GM21825 (cell line): ENCODE results near the gene TM4SF4.
"Not testable (repeated sequence)": the region's sequence is repeated elsewhere in the genome, so short reads cannot be mapped to it uniquely, and the experiment has no call there.

Source experiments
- ATAC-seq: cut with Tn5 transposase; IDR thresholded peaks from one replicate; pipeline ENCODE4 v1.9.1; 2021; ENCODE audit warnings: mild to moderate bottlenecking, moderate library complexity; ENCODE audit not compliant: unreplicated experiment

The TM4SF4 gene

GRCh38 chr3:149474250-149474817, at the start of gene TM4SF4:
TM4SF4 (plus strand) TSS chr3:149474697; CDS start chr3:149474878, 181 bp downstream.
- no peak for ATAC-seq

- no peak for ATAC-seq
These were observed 49.6 kb upstream of the TM4SF4 start for GRCh38 chr3:149424918-149425317.

- no peak for ATAC-seq
These were observed 48.2 kb upstream of the TM4SF4 start for GRCh38 chr3:149426325-149426724.

DNA sequence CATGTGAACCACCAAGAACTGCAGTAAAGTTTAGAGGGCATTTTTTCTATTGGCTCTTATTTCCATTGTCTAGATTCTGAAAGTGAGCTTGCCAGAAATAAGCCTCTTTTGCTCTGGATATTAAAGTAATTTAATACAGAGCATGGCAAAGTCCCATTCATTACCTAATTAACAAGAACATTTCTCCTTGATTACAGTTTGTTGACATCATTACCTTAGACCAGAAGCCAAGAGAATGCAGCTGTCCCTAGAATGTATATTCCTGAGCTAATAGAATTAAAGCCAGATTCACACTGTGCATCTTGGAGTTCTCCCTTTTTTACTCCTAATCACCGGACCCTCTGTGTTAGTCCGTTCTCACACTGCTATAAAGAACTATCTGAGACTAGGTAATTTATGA, 46.4 kb upstream of the TM4SF4 start:
- no peak for ATAC-seq

- ATAC-seq: no peak
These were observed 44.3 kb upstream of the TM4SF4 start for GRCh38 chr3:149430216-149430615.

- ATAC-seq: no peak
These were observed 42.3 kb upstream of the TM4SF4 start for GRCh38 chr3:149432149-149432548.

DNA sequence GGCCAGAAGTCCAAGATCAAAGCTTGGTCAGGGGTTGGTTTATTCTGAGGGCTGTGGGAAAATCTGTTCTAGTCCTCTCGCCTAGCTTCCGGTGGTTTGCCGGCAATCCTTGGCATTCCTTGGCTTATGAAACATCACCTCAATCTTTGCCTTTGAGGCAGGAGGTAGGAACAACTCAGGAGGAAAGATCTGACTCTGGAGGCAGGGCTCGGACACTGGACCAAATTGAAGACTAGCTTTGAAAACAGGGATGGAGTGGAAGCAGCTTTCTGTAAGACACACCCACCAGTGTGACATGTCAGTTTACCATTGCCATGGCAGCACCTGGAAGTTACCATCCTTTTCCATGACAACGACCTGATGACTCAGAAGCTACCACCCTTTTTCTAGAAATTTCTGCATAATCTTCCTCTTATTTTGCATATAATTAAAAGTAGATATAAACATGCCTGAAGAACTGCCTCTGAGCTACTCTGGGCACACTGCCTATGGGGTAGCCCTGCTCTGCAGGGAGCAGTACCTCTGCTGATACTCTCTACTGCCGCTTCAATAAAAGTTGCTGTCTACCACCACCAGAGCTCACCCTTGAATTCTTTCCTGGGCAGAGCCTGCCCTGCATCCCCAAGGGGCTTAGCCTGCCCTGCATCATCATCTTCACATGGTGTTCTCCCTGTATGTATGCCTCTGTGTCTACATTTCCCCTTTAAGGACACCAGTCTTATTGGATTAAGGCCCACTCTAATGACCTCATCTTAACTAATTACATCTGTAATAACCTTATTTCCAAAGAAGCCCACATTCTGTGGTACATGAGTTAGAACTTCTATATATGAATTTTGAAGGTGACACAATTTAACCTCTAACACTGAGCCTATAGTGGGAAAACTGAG, 38.3 kb upstream of the TM4SF4 start:
- ATAC-seq: no peak

DNA sequence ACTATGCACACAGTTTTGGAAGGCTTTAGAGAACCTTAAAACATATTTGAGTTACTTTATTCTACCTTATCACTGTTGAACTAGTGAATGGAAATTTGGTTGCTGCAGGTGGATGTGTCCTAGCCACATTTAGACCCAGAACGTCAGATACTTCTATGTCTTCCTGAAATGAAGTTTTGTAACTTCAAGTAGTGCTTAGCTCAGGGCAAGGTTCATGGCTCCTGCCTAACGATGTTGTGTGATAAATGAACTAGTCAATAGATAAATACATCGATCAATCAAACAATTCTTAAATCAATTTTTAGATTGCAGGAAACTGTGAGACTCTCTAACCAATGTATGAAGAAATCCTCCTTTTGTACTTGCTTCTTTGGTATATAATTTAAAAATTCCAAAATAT, 37.2 kb upstream of the TM4SF4 start:
- no peak for ATAC-seq

DNA sequence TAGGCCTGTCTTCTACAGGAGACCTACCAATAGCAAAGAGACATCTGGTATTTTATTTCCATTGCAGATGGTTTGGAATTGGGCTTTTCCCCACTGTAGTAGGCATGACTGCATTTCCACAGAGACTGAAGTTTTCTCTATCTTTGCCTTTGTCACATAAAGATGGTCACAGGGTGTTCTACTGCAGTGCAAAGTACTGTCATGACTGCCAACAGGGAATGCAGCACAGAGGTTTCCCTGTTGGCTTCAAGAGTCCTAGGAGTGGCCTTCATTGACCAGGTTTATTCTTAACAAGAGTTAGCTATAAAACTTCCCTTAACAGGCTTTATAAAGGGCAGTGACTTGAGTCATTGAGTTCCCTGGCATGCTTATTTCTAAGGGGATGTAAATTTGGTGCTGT, 36.8 kb upstream of the TM4SF4 start:
- ATAC-seq: no peak

- ATAC-seq: no peak
These were observed 35.5 kb upstream of the TM4SF4 start for GRCh38 chr3:149438981-149439380.

- no peak for ATAC-seq
These were observed 32.9 kb upstream of the TM4SF4 start for GRCh38 chr3:149441642-149442041.

GRCh38 chr3:149442043-149442442, 32.5 kb upstream of the TM4SF4 start:
- ATAC-seq: no peak

GRCh38 chr3:149442851-149443544, 31.5 kb upstream of the TM4SF4 start:
- no peak for ATAC-seq

- ATAC-seq: no peak
These were observed 31.0 kb upstream of the TM4SF4 start for GRCh38 chr3:149443545-149443912.

- ATAC-seq: not testable (repeated sequence)
These were observed 29.6 kb upstream of the TM4SF4 start for GRCh38 chr3:149444867-149445266.

DNA sequence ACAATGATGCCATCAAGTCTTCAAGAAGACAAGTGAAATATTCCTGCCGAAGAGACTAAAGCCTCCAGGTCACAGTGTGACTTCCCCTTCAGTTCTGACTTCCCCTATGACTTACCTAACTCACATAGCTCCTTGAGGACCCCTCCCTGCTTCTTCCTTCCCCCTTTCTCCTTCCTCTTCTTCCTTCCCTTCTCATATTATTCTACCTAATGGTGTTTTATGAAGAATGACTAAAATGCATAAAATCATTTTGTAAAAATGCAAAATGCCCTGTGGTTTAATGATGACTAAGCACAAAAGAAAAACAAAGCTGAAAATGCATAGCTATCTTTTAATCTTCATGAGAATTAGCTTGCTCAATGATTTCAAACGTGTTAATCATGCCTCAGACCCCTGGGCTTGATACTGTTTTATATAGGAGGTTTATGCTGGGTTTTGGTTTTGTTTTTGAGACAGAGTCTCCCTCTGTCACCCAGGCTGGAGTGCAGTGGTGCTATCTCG, 26.1 kb upstream of the TM4SF4 start:
- ATAC-seq: no peak

DNA sequence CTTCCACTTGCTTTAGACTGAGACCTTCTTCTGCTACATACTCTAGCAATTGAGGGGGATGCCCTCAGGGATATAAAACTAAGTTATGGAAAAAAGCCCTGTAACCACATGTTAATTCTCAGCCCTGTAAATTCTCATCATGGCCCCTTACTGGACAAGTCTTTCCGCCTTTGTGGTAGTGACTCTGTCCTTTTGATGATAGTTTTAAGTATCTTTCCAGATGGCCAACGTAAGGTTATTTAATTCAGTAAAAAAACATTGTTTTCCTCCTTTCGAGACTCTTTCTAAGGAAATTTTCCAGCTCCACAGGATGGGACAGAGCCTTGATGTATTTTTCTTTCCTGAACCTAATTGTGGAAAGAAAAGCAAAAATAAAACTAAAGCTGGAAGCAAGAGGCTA, 25.3 kb upstream of the TM4SF4 start:
- no peak for ATAC-seq

DNA sequence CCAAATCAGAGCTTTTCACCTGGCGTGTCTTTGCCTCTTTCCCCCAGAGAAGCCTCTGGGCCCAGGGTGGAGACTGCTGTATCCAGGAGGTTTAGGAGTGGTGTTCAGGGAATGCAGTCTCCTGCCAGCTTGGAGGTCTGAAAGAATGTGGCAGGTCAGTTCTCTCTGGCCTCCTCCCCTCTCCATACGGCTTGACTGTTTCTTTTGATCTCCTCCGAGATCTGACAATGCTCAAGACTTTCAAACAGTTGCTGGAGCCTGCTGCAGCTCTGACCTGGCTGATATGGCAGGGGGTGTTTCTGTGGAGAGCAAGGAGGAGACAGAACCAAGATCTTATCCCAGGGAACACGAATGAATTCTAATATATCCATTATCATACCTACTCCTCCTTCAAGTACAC, 24.7 kb upstream of the TM4SF4 start:
- no peak for ATAC-seq

DNA sequence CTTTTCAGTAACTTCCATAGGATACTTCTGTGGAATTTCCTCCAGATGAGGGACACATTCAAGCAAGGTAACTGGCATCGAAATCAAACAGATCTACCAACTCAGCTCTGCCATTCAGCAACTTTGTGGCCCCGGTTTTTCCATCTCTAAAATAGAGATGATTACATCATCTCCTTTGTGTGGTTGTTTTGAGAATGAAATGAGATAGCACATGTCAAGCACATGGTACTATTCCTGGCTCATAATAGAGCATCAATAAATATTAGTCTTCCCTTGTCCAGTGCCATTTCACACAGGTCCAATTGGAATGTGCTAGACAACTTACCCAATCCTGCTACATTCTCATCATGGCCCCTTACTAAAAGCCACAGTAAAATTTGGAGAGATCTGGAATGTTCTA, 24.2 kb upstream of the TM4SF4 start:
- no peak for ATAC-seq

DNA sequence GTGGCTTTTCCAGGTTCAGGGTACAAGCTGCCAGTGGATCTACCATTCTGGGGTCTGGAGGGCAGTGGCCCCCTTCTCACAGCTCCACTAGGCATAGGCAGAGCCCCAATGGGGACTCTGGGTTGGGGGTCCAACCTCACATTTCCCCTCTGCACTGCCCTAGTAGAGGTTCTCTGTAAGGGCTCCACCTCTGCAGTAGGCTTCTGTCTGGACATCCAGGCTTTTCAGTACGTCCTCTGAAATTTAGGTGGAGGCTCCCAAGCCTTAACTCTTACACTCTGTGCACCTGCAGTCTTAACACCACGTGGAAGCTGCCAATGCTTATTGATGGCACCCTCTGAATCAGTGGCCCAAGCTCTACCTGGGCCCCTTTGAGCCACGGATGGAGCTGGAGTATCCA, 22.5 kb upstream of the TM4SF4 start:
- ATAC-seq: no peak

- ATAC-seq: no peak
These were observed 21.2 kb upstream of the TM4SF4 start for GRCh38 chr3:149453140-149453805.
